Measurements from ENCODE around the gene OR13C3. TPM values are rescaled to one million over a fixed set of nuclear protein-coding genes. Genes with fewer than 3 reads are reported as not detected.

The OR13C3 gene
- polyA plus RNA-seq, 1 donor from 2014 or later, result not detected

Other genes with a start within 250 kb of the OR13C3 start
- gene OR13F1, start 32.6 kb downstream of the OR13C3 start, polyA plus RNA-seq, result not detected in 2 replicates
- not detected in 2 replicates for gene OR13C4, start 9.6 kb downstream of the OR13C3 start, polyA plus RNA-seq
- gene OR13C8, start 32.3 kb upstream of the OR13C3 start, polyA plus RNA-seq, result not detected in 2 replicates
- gene OR13C5, start 62.6 kb upstream of the OR13C3 start, polyA plus RNA-seq, result not detected in 2 replicates
- gene OR13C2, start 68.8 kb upstream of the OR13C3 start, polyA plus RNA-seq, result not detected in 2 replicates
- not detected in 2 replicates for gene OR13C9, start 81.3 kb upstream of the OR13C3 start, polyA plus RNA-seq
- not detected in 2 replicates for gene OR13D1, start 157.7 kb upstream of the OR13C3 start, polyA plus RNA-seq
- 51.9 and 52.3 TPM in 2 replicates for gene NIPSNAP3A, start 210.8 kb upstream of the OR13C3 start, polyA plus RNA-seq
- 0.35 and 2.2 TPM in 2 replicates for gene NIPSNAP3B, start 227.3 kb upstream of the OR13C3 start, polyA plus RNA-seq